ENCODE results near the gene PAX8.

- TF ChIP-seq CTCF (IDR thresholded peaks at IDR 0.05), result no peak
- no peak for TF ChIP-seq EZH2 (IDR thresholded peaks at IDR 0.05; ENCODE audit: borderline replicate concordance, insufficient read depth, low read depth, low read length, poor library complexity, severe bottlenecking)
These were observed 3.4 kb upstream of the PAX8 start for GRCh38 chr2:113281910-113282746.
